SK-N-DZ (cell line): ENCODE results near the gene MORC3.

Experiments
- DNase-seq: peaks from one replicate; pipeline ENCODE4 v3.0.0-alpha.2; 2015; ENCODE audit warnings: low spot score
- small RNA-seq, 2 experiments: library from RNA; depleted of rRNA; stranded (forward); fragments of <200 nt; gene quantifications; one replicate each; pipeline ENCODE3, GENCODE V24; 2014

MORC3 gene

DNA sequence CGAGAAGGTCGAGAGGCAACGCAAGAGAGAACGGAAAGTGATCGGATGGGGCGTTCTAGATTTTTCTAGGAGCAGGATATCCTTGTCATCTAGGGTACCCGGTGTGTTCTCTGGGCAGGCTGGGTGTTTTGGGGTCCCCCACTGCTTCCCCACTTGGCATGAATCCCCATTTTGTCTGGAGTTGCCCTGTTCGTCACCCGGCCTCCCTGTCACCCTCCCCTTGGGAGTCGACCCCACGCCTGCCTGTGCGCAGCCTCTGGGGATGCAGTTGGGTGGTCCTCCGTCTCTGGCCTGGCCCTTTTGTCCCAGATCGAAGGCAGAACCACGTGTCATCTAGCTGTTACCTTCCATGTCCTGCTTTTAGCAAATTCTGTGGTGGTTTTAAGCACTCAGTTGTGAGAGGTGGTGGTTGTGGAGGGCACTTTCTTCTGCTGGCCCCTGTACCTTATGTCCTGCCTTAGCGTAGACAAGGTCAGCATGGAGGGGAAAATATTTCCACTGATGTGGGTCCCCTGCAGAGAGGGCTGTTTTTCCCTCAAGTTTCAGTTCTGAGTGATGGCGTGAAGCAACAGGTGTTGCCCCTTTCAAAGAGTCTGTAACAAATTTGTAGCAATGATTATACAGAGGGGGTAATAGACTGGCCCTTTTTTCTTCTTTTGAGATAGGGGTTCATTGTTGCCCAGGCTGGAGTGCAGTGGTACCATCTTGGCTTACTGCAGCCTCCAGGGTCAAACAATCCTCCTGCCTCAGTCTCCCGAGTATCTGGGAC is 100.8 kb downstream of the MORC3 start:
- no peak for DNase-seq

DNA sequence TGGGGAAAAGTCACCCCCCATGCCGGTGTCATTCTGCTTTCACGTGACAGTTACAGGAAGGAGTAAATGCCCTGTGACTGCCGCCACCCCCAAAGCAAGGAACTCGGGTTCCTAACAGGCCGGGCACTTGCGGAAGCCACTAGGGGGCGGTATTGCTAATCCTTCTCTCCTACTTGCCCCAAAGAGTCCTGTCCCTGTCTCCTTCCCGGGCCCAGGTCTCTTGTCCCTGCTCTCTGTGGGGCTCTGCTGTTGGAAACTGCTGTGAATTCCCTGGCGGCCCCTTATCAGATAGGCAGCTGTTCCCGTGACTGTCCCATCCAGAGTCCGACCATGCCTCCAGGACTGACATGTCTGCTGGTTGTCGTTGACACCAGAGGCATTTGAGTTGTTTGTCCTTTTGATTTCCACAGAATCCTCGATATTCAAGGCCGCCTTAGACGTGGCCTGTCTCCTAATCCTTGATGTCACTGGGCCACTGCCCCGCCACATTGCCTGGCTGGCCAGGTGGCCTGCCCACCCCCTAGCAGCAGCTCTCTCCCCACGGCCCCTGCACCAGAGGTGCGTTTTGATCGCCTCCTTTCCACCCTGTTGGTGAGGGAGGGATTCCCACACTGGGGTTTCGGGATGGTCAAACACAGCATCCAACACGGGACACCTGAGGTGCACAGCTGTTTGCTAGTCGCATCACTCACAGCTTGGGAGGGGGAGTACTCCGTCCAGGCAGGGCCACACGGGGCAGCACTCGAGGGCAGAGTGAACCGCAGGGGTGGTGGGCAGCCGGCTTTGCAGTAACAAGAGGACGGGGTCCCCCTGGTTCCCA is 102.5 kb downstream of the MORC3 start:
- peak; percentile 69 for DNase-seq

DNA sequence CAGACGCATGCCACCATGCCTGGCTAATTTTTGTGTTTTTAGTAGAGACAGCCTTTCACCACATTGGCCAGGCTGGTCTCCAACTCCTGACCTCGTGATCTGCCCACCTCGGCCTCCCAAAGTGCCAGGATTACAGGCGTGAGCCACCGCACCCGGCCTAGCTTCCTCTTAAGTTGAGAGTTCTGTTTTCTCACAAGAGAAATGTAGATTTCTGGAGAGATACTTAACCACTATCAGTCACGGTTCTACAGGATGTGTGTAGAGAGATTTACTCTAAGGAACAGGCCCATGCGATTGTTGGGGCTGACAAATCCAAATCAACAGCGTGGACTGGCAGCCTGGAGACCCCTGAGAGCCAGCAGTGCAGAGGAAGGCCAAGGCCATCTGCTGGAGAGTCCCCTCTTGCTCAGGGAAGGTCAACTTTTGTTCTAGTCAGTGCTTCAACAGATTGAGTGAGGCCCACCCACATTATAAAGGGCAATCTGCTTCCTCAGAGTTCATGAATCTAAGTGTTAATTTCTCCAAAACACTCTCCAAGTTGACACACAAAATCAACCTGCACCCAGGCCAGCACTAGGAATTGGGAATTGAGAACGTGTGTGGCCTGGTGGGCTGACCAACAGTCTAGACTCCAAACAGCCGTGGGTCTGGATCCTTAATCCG is 103.9 kb downstream of the MORC3 start:
- no peak for DNase-seq

DNA sequence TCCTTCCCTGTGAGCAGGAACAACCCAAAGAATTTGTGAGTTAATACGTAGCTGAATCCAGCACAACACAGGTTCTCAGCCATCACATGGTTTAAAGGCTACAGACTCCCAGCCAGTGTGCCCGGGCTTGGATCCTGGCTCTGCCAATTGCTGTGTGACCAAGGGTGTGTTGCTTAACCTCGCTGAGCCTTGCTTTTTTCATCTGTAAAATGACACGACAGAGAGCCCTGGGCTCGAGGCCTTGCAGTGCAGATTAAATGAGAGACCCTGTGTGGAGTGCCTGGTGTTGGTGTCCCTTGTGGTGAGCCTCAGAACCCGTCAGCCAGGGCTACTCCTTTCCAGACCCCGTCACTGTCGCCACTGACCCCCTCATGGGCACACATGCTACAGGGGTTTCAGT is 104.6 kb downstream of the MORC3 start:
- DNase-seq: no peak

DNA sequence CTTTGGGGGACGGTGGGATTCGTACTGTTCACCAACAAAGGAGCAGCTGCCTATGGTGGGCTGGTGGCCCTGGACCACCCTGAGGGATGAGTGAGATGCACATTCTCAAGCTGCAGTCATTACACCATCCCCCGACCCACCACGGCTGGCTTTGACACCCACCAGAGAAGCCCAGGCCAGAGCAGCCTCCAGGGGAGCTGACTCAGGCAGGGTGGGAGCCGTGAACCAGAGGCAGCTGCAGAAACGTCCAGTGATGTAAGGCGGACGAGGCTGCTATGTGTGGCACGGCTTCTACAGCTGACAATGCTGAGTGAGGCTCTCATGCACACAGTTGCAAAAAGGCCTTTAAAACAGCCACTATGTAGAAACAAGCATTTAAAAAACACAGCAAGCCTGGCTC is 105.3 kb downstream of the MORC3 start:
- no peak for DNase-seq

Small RNA genes lying within 50 kb of the gene (small RNA-seq; reads per million reads assigned to genes)
- 0 reads per million in 2 experiments for gene ATP5MFP1
